COR-L47 (cell line): ENCODE measurements around the gene ZNF860.

Experiments
- DNase-seq: peaks from one replicate; lab custom pipeline; 2025; lab: John Stamatoyannopoulos, UW

The ZNF860 gene

DNA sequence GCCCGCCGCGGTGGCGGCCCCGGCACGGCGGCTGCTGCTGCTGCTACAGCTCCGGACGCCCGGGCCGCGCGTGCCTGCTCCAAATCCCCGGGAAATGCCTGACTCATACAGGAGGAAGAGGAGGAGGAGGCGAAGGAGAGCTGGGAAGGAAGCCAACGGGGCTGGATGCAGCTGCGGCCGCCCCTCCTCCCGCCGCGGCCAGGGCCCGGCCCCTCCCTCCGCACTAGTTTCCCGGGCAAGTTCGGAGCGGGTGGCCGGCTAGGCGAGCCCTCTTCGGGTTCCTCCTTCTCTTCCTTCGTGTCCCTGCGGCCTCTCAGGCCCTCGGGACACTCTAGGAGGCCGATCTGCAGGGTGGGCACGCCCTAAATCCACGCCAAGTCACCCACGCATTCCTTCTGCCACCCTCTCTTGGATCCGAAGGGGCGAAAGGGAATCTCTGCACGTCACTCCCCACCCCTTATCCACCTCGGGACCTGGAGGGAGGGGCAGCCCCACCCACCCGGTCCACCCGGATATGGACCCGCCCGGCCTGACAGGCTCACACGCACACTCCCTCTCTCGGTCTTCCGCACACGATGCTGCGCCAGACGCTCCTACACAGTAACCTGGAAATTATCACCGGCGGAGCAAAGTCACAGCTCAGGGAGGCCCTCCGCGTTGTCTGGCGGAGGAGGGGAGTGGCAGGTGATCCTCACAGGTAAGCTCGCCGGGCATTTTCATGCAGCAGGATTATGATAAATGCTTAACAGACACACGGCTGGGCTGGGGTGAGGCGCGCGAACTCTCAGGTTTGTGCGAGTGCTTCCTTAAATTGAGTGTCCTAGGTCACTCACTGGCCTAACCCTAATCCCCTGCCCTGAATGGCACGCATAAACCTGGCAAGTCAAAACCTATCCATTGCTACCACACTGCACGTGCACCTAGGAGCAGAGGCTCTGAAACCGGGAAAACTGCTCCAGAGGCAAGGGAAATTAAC lies at the start of gene ZNF860, which contains the start of gene OSBPL10:
TSS of gene ZNF860 (plus strand) at position 545 of the 976 bp plus-strand sequence. CDS start 7,330 bp downstream, outside the sequence.
TSS of gene OSBPL10 (minus strand) at position 57 of the 976 bp plus-strand sequence. CDS start 83 bp downstream, outside the sequence.
- DNase-seq, result peak; percentile 29

DNA sequence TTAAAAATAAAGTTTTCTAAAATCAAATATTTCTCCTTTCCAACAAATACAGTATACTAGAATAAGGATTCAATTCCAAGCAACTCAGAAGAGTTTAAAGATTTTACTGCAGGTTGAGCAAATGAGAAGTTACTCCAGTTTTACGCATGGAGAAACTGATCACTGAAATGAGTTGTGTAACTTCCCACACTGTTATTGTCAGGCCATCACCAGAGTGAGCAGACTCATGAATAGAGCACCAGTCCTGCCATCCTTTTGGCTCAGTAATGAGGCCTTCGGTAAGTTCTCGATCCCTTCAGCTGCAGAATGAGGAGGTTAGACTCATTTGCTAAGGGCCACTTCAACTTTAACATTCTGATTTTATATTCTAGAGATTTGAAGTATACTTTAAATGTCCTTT lies 48.6 kb upstream of the ZNF860 start:
- no peak for DNase-seq

DNA sequence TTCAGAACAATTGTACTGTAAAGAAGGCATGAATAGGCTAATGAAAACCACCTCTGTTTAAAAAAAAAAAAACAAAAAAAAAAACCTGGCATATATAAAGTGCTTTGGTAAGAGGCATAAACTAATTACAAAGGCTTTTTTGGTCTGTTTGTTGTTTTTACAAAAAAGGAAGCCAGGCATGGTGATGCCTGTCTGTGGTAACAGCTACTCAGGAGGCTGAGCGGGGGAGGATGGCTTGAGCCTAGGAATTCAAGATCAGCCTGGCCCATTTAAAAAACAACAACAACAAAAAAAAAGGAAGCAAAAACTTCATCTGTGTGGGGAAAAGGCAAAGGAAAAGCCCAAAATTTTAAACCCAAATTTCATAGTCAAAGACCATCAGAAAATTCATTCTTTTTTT lies 47.5 kb upstream of the ZNF860 start:
- no peak for DNase-seq

DNA sequence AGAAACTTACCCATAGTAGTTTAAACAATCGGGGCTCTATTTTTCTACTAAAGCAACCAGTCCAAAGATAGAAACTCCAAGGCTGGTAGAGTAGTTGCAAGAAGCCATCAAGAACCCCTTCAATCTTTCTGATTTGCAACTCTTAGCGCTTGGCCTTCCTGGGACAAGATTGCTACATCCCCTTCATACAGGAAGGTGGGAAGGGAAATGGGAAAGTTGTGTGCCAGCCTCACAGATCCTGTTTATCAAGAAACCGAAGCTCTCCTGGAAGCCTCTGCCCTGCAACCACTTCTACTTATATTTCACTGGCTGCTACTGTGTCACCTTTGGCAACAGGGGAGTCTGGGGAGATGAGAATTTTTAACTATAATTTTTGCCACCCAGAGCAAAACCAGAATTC lies 46.7 kb upstream of the ZNF860 start:
- no peak for DNase-seq

DNA sequence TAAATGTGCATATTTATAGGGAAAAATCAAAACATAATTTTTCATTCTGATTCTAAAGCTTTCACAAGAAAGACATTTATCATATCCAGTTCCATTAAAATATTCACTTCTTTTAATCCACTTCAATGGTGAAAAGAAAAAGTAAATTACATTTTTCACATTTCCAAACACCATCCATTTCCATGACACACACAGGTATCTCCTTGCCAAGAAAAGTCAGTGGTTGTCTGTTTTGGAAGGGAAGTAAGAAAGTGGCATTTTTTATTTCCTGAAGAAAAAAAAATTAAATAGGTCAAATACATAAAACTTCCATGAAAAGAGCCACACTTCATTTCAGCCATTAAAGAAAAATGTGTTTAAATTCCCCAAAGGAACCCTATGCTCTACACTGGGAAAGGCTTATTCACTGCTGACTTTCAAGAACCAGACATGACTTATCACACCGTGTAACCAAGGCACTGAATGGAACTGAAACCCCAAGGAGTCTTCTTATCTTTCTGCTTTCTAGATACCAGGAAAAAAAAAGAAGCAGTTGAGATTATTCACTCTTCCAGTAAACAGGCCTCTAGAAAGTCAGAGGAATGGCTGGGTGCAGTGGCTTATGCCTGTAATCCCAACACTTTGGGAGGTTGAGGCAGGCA lies 45.0 kb upstream of the ZNF860 start:
- no peak for DNase-seq

DNA sequence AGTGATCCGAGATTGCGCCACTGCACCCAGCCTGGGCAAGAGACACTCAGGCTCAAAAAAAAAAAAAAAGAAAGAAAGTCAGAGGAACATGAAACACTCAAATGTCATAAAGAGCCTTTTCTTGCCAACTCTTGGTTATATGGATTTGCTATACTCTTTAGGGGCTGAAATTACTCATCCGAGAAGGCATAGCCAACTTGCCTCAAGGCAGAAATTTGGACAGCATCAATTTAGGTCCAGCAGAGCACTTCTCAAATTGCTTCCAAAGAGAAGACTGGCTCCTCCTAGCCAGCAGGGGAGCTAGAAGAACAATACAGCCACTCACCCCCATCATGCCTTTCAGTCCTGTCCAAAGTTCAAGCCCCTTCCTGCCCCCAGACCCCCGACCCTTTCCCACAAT lies 44.3 kb upstream of the ZNF860 start:
- DNase-seq, result no peak

DNA sequence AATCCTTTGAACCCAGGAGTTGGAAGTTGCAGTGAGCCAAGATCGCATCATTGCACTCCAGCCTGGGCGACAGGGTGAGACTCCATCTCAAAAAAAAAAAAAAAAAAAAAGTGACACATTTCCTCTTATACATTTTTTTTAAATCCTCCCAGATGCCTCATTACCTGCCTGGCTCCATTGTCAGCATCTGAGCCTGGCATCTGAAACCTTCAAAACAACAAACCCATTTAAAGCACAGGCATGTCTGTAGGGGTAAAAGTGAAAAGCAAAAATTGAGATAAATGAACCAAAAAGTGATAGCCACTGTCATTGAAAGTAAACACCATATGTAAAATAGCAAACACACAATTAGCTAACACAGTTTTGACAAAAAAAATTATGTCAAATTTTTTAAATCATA lies 39.1 kb upstream of the ZNF860 start:
- DNase-seq, result no peak

DNA sequence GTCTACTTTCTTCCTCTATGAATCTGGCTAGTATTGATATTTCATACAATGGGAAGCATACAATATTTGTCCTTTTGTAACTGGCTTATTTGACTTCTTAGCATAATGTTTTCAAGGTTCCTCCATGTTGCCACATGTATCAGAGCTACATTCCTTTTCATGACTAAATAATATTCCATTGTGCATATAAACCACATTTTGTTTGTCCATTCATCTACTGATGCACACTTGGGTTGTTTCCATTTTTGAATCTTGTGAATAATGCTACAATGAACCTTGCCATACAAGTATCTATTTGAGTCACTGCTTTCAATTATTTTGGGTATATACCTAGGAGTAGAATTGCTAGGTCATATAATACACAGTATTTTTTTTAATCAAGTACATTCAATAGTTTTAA lies 38.5 kb upstream of the ZNF860 start:
- DNase-seq, result no peak

DNA sequence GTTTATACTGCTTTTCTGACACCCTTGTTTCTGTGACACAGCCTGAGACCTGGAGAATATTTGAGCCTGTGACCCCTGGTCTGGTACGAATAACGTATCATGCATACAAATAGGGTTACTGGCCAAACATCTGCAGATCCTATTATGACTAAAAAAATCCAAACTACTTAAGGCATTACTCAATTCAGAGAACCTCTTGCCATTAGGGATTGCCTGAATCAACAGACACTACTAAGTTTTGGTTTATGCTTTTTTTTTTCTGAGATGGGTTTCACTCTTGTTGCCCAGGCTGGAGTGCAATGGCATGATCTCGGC lies 35.9 kb upstream of the ZNF860 start:
- no peak for DNase-seq

DNA sequence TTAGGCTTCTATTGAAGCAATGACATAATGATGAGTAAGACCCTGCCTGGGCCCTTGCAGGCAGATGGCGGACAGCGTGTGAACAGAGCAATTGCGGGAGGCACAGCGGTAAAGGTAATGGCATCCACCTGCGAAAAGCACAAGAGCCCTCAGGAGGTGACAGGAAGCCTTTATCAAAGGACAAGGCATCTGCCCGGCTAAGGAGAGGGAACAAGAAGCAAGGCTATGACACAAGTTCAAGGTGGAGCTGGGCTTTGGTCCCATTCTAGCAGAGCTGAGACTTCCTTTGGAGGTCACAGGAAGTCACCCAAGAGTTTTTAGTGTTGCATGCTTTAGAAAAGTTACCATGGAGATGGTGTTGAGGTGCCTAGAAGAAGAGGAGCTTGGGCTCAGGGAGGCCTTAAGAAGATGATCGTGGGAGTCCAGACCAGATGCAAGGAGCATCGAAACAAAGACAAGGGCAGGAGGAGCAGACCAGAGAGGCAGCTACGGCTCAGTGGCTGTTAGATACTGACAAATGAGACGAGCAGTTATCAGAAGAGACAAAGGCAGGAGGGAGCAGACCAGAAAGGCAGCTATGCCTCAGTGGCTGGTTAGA lies 35.0 kb upstream of the ZNF860 start:
- DNase-seq, result no peak

DNA sequence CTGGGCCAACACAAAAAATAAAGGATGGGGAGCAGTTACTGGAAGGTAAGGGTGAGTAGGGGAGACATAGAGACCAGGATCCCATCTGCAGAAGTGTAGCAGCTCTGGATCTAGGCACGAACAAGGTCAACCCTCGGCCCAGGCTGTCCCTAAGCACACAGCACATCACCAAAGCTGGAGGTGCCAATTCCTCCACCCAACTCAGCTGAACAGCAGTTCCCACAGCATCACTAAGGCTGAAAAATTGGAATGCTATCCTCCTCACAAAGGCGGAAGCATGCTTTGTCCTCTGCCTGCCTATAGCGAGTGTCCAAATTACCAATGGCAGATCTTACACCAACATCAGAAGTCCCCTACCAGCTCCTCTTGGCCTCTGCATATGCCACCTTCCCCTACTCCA lies 34.4 kb upstream of the ZNF860 start:
- DNase-seq, result no peak

DNA sequence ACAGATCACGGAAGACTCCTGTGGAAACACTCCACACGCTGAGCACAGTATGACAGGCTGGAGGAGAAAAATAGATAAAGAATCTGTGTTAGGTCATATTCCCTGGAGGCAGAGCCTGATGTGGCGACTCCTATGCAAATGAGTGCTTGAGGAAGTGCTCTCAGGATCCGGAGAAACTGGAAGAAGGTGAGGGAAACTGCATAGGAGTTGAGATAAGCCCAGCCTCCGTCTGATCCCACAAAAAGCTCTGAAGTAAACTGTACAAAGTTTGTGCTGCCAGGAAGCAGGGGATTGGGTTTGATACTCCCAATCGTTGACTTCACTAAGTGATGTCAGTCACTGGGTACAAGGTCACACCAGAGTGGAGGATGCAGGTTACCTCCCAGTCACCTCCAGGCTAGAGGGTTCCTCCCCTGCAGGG lies 33.9 kb upstream of the ZNF860 start:
- no peak for DNase-seq

DNA sequence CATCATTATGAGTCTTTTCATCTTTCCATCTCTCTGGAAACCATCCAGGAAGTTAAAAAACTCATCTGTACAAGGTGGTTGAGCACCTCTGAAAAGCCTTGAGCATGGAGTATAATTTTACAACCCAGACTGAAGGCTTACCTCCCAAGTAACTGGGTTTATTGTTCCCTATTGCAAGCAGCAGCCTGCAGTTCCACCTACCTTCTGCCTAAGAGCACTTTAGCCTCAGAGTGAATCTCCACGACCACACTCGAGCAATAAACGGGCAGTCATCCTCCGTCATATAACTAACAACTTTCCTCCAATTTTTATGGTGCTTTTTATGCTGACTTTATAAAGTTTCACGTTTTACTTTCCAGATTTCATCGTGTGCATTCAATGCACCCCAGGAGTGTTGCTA lies 33.3 kb upstream of the ZNF860 start:
- DNase-seq, result no peak

DNA sequence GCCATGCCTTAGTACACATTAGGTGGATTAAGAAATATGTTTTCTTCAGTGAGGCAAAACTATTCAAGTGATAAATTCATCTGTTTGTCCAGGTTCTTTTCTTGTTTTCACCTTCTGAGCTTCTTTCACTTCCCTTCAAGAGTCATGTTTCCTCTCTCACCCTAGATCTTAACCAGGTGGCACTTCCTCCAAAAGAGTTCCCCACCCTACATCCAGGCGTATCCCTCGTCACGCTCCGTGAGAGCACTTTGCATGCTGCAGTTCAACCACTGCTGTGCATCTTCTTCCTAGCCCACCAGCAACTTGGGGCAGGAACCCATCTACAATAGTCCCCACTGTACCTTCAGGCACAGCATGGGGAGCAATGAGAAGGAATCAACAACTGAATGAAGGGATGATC lies 29.3 kb upstream of the ZNF860 start:
- no peak for DNase-seq

DNA sequence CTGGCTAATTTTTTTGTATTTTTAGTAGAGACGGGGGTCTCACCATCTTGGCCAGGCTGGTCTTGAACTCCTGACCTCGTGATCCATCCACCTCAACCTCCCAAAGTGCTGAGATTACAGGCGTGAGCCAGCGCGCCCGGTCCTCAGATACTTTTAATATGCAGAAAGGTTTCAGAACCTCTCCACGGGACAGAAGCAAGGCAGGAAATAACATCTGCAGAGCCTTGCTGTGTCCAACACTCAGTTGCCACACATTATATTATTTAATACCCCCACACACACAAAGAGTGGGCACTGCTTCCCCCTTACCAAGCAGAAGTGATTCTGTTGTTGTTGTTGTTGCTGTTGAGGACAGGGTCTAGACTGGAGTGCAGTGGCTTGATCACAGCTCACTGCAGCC lies 28.5 kb upstream of the ZNF860 start:
- DNase-seq, result no peak

DNA sequence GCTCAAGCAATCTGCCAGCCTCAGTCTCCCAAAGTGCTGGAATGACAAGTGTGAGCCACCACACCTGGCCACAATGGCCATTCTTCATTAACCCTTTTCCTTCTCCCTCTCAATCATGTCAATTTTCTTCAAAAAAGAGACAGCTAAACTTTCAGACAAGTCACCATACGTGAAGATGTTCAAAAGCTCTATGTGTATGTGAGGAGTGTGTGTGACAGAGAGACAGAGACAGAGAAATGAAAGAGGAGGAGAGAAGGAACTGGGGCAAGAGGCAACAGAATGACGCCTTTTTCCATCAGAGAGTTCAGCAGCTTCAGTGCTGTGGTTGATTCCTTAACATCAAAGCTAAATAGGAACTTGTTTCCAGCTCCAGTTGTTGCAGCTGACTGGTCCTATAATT lies 27.9 kb upstream of the ZNF860 start:
- DNase-seq, result no peak

DNA sequence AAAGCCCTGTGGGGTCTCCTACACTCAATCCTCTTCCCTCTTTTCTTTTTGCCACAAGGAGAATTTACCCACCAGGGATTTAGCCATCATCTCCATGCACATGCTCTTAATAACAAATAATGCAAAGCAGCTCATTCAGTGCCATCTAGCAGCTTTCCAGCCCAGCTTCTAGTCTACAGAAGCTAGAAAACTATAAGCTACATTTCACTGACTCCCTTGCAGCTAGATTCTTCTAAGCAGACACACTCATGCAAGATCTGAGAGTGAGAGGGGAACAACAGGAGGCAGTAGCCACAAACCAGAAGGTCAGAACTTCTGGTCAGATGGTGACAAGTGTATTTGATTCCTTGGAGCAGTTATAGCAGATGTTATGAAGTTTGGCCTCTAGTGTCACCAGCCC lies 26.0 kb upstream of the ZNF860 start:
- DNase-seq, result no peak

DNA sequence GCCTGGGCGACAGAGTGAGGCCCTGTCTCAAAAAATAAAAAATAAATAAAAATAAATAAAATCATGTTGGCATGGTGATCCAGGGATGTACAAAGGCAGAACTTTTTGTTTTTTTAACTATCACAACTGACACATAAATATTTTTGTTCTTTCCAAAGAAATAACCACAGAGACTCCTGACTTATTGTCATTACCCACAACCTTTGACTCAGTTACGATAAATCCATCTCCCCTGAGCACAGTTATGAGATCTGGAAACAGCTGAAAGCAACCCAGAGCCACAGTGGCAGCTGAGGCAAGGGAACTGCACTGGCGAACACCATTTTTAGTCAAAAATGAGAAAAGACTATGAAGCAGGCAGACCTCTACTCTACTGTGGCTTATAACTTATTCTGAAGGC lies 24.4 kb upstream of the ZNF860 start:
- no peak for DNase-seq

DNA sequence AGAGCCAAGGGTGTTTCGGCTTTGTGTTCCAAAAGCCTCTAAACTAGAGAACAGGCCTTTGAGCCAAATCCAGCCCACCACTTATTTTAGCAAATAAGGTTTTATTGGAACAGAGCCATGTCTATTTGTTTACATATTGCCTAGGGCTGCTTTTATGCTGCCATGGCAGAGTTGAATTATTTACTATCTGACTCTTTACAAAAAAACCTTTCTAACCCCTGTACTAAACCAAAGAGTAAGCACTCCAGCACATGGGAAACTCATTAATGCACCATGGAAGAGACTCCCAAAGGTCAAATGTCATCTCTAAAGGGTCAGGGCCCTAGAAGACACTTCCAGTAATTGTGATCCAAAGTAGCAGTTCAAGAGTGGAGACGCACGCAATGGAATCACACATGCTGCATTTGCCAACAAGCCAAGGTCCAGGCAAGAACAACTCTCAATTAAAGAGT lies 22.8 kb upstream of the ZNF860 start:
- DNase-seq, result peak; percentile 55

DNA sequence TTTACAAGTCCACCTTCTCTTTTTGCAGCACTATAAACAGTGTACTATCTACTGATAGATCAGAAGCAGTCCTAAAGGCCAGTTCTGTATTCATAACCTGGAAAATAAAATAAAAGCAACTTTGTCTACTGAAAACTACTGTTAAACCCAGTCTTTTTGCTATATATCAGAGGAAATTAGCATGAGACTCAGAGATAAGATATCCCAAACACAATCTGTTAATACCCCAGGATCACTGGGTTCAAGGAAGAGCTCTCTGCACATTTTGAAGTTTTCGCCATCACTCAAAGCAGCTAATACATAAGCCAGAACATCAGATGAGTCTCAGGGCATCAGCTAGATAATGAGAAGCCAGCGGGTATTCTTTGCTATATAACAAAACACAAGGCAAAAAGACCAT lies 22.3 kb upstream of the ZNF860 start:
- DNase-seq, result no peak

DNA sequence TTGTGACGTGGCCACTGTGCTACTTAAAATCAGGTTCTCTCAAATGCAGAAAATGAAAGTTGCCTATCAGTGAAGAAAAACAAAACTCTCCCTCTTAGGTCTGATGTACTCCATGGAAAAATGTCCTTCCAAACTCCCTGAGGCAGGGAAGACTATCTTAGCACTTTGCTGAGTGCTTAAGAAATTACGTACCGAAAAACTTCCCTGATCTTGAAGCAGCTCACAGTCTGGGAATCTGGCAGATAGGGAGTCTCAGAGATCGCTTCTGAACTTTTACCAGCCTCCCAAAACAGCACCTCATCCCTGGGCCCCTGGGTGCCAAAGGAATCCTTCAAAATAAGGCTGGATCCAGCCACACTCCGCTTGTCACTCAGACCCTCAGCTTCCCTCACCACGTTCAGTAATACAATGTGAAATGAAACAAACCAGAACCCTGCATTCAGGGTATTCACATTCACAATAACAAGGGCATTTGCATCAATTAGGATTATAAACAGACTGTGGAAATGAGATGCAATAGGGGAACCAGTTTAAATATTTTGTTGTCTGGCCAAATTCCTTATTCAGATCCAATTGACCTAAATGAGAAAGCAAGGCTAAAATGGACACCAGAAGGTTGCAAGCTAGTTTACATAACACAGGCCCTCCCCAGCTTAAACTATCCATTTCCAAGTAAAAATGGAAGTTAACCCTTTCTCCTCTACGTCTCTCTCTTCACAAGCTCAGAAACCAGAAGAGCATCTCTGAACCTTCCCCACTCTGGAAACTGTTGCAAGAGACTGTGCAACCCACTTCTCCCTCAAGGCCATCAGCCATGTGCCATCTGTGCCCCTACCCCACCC lies 21.4 kb upstream of the ZNF860 start:
- no peak for DNase-seq
